SIG-M5 treated with dmso at 0.1 percent for 504 hours (cell line): ENCODE measurements around the gene MYH14.
"Not testable (repeated sequence)": the region's sequence is repeated elsewhere in the genome, so short reads cannot be mapped to it uniquely, and the experiment has no call there.

Source experiments
- DNase-seq: peaks from one replicate; lab custom pipeline; 2025; ENCODE audit not compliant: unreplicated experiment; lab: John Stamatoyannopoulos, UW

MYH14 gene

DNA sequence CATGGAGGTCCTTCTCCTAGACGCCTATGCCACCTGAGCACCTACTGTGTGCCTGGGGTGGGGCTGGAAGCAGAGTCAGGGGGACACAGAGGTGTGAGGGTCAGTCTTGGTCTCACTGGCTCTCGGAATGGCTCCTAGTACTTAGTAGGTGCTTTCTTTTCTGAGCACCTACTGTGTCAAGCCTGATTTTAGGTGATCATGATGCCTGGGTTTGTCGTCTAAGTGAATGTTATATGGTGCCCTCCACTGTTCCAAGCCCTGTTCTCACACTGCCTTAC is 20.0 kb downstream of the MYH14 start:
- DNase-seq, result no peak

DNA sequence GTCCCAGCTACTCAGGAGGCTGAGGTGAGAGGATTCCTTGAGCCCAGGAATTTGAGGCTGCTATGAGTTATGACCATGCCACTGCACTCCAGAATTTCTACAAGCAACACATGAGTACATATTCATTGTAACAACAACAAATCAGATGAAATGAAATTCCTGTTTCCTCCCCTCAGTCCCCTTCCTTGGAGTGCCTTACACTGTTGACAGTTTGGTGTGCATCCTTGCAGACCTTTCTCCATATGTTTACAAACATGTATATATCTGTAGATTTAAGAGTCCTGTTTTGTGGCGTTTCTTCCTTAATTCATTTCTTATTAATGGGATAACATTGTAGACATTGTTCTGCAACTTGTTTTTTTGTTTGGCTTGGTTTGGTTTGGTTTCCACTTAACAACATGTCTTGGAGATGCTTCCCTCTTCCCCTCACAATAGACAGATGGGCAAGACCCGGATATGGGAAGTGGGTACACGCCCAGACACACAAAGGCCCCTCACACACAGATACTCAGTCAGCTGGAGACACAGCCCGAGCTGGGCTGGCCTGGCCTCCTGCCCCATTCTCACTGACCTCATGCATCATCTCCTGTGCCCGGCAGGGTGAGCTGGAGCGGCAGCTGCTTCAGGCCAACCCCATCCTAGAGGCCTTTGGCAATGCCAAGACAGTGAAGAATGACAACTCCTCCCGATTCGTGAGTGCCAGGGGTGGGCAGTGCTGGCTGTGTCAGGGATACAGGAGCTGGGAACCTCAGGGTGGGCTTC is 21.7 kb downstream of the MYH14 start:
- no peak for DNase-seq

DNA sequence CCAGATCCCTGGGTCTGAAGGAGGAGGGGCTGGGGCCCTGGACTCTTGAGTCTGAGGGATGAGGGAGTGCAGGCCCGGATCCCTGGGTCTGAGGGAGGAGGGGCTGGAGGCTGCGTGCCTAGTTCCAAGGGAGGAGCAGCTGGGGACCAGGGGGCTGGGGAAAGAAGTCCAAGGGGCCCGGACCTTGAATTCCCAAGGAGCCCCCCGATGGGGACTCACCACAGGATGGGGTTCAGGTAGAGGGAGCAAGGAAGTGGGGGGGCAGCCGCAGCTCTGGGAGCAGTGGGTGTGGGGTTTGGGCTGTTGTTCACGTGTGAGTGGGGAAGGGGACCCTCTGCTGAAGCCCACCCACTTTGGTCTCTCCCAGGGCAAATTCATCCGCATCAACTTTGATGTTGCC is 23.1 kb downstream of the MYH14 start:
- DNase-seq, result no peak

DNA sequence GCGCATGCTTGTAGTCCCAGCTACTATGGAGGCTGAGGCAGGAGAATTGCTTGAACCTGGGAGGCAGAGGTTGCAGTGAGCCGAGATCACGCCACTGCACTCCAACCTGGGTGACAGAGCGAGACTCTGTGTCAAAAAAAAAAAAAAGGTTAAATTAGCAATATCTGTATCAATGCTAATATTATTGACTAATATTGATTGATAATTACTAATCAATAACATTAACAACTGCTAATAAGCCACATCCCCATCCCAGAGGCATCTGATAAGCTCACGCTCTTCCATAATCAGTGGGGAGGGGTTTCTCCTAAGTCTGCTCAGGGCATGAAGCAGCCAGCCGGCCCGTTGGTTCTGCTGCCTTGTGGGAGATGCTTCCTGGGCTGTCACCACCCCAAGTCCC is 24.7 kb downstream of the MYH14 start:
- DNase-seq, result not testable (repeated sequence)

DNA sequence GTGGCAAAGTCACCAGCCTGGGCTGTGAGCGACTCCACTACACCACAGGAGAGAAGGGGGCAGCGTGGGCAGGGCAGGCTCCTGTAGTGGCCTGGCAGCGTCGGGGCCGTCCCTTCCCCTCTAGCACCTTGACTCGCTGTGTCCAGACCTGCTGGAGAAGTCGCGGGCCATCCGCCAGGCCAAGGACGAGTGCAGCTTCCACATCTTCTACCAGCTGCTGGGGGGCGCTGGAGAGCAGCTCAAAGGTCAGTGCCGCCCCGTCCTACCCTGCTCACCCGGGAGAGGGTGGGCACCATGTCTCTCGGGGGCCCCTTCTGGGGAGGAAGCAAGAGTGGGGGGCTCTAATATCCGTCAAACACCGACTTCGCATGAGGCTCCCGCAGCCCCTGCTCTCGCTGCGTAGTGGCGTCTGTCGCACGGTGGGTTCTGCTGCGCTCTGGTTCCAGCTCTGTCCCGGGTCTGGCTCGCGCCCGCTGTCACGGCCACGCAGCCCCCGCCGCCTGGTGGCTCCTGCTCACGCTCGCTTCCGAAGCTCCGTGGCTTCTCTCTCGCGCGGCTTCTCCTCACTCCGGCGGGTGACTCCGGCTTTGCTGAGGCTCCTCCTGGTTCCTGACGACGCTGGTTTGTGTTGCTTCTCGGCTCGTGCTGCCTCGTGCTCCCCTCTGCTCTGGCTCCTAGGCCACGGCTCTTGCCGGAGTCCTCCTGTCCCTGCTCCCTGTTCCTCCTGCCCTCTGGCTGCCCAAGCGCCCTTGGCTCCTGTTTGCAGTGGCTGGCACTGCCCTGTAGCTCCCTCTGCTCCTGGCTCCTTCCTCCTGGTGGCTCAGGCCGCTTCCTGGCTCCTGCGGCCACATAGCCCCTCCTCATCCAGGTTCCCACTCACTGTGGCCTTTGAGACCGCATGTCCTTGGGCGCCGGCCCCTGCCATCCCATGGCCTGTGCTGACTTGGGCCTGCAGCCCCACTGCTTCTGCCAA is 27.2 kb downstream of the MYH14 start:
- DNase-seq, result no peak

DNA sequence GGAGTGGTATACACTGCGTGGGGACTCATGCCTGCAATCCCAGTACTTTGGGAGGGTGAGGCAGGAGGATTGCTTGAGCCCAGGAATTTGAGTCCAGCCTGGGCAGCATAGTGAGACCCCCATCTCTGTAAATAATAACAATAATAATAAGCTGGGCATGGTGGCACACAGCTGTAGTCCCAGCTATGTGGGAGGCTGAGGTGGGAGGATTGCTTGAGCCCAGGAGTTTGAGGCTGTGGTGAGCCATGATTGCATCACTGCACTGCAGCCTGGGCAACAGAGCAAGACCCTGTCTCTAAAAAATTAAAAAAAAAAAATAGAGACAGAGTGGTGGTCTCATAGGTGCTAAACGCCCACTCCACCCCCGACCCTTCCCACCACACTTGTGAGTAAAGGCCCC is 28.0 kb downstream of the MYH14 start:
- DNase-seq, result not testable (repeated sequence)

DNA sequence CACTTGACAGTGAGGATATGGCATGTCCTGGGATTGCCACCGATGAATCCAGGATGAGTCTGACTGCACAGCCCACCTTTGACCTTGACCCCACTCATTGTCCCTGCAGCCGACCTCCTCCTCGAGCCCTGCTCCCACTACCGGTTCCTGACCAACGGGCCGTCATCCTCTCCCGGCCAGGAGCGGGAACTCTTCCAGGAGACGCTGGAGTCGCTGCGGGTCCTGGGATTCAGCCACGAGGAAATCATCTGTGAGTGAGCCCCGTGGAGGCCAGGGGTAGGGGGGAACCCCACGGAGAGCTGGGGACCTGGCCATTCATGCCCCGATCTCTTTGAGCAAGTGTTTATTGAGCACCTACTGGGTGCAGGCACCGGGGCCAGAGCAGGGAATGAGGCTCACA is 28.4 kb downstream of the MYH14 start:
- no peak for DNase-seq

DNA sequence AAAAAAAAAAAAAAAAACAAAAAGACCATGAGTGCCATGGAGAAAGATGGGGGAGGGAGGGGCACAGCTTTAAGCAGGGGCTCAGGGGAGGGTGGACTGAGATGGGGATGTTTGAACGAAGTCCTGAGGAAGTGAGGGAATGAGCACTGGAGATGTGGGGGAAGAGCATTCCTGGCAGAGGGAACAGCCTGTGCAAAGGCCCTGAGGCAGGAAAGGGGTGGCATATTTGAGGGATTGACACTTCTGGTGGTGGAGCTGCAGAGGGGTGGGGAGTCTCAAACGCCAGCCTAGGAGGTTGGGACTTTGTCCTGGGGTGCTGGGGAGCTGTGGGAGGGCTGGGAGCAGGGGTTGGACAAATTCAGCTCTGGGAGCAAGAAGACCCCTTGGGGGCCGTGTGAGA is 29.2 kb downstream of the MYH14 start:
- DNase-seq, result no peak

DNA sequence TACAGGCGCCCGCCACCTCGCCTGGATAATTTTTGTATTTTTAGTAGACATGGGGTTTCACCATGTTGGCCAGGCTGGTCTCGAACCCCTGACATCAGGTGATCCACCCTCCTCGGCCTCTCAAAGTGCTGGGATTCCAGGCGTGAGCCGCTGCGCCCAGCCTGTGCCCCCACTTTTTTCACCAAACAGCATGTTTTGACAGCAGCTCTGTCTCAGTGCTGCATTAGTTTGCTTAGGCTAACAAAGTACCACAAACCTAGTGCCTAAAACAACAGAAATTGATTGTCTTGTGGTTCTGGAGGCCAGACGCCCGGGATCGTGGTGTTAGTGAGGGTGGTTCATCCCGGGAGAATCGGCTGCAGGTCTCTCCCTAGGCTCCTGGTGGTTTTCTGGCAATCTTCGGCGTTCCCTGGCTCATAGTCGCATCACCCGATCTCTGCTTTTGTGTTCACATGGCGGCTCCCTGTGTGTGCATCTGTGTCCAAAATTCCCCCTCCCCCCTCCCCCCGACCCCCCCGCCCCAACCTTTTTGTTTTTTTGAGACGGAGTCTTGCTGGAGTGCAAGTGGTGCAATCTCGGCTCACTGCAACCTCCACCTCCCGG is 30.0 kb downstream of the MYH14 start:
- DNase-seq, result no peak

DNA sequence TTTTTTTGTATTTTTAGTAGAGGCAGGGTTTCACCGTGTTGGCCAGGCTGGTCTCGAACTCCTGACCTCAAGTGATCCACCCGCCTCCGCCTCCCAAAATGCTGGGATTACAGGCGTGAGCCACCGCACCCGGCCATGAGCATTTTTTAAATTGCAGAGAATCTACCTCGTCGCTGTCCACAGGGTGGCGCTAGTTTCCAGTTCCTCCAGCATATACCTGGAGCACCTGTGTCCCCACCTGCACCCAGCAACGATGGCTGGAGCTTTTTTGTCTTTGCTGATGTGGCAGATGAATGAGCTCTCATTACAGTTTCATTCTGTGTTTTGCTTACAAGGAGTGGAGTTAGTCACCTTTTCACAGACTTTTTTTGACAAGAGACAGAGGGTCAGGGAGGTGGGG is 34.1 kb downstream of the MYH14 start:
- DNase-seq, result not testable (repeated sequence)

DNA sequence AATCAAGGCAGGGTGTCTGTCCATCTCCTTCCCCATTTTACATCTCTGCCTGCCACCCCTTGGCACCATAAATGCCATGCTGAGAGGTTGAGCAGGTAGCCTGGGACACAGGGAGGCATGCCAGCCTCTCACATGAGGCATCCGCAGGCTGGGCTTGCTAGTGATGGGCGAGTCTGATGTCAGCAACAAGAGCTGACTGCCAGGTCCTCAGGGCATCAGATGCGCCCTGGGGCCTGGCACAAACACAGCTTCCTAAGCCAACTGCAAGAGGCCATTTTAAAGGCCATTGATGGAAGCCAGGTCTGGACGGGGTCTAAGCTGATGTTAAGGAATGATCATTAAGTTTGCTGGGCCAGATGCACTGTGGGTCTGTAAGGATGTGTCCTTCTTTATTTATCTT is 34.6 kb downstream of the MYH14 start:
- no peak for DNase-seq

DNA sequence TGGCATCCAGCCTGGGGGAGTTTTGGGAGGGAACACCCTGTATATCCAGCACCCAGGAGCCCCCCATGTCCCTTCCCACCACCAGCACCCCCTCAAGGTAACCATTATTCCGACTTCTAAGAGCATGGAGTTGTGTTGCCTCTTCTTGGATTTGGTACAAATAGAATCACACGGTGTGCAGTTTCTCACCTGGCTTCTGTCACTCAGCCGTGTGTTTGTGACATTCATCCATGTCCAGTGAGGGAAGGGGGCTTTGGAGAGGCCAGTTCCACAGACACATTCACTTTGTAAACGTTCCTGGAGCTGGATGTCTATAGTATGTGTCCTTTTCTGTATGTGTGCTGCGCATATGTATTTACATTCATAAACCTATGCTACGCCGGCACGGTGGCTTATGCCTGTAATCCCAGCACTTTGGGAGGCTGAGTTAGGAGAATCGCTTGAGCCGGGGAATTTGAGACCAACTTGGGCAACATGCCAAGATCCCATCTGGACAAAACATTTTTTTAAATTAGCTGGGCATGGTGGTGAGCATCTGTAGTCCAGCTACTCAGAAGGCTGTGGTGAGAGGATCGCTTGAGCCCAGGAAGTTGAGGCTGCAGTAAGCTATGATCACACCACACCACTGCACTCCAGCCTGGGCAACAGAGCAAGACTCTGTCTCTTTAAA is 36.6 kb downstream of the MYH14 start:
- DNase-seq, result no peak

DNA sequence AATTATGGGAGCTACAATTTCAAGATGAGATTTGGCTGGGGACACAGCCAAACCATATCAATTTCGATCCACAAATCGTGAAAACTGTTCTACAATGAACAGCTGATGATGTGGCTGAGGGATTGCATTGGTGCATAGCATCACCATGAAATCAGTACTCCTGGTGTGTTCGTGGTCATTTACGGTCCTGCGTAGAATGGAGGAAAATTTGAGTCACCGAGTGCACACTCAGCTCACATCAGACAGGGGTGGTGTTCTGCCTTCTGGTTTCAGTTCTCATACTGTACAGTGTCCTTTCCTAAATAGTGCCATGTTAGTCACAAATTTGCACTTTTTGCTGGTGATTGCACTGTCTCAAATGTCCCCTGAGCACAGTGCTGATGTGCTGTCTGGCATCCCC is 39.2 kb downstream of the MYH14 start:
- no peak for DNase-seq

DNA sequence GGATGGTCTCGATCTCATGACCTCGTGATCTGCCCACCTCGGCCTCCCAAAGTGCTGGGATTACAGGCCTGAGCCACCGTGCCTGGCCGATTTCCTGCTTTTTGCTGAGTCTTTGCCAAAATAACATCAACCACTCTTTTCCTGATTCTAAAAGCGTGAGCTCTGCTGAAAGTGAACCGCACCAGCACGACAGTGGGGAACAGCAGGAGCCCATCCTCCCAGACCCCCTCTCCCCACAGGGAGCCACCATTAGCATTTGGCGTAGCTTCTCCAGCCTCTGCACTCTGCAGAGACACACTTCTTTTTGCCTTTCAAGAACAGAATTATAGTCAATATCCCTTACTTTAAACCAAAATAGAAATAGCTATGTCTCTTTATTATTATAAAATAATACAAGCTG is 41.3 kb downstream of the MYH14 start:
- DNase-seq, result no peak

DNA sequence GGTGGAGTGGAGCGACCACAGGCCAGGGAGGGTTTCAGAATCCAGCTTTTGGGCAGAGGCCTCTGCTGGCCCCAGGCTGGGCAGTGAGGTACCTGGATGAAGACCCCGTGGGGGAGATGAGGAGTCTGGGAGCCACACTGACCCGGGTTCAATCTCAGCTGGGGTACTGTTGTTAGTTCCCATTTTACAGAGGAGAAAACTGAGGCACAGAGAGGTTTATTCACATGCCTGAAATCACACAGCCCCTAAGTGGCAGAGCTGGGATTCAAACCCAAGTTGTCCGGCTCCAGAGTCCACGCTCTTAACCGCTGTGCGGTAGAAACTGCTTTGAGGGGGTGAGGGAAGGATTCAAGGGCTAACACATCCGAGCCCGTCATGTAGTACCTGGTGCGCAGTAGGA is 45.0 kb downstream of the MYH14 start:
- DNase-seq, result no peak

DNA sequence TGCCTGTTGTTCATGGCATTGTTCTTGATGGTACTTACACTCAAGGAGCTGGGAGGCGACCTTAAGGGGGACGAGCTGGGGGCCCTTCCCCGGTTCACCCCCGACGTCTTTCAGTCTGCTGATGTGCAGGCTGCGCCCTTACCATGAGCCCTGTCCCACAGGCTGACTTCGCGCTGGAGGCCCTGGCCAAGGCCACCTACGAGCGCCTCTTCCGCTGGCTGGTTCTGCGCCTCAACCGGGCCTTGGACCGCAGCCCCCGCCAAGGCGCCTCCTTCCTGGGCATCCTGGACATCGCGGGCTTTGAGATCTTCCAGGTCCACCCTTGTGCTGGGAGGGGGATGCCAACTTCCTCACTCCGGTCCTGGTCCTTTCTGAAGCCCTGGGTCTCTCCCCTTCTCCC is 45.4 kb downstream of the MYH14 start:
- no peak for DNase-seq

DNA sequence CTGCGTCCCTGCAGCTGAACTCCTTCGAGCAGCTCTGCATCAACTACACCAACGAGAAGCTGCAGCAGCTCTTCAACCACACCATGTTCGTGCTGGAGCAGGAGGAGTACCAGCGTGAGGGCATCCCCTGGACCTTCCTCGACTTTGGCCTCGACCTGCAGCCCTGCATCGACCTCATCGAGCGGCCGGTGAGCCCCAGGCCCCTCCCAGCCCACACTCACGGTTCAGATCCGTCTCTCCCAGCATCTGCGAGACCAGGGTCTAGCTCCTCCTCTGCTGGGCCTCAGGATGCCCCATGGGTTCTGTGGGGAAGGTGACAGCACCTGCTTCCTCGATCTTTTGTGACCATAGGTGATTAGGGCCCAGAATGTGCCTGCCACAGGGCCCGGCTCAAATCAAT is 46.2 kb downstream of the MYH14 start:
- no peak for DNase-seq

DNA sequence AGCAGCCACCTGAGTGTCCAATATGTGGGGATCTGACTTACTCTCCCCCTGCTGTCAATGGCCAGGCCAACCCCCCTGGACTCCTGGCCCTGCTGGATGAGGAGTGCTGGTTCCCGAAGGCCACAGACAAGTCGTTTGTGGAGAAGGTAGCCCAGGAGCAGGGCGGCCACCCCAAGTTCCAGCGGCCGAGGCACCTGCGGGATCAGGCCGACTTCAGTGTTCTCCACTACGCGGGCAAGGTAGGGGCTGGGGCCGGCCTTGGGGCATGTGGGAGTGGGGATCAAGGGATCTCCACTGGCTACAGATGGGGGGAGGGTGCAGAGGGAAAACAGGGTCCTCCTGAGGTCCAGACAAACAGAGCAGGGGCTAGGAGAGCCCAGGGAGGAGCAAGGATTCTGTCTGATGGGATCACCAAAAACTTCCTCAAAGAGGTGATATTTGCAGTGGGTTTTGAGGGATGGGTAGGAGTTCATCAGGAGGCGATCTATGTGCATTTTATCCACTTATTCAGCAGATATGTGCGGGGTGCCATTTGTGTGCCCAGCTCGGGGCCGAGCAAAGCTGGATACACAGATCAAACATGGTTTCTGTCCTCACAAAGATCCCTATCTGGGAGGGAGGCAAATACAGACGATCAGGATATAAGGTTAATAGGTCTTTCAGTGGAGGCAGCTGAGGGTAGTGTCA is 47.2 kb downstream of the MYH14 start:
- DNase-seq, result no peak

DNA sequence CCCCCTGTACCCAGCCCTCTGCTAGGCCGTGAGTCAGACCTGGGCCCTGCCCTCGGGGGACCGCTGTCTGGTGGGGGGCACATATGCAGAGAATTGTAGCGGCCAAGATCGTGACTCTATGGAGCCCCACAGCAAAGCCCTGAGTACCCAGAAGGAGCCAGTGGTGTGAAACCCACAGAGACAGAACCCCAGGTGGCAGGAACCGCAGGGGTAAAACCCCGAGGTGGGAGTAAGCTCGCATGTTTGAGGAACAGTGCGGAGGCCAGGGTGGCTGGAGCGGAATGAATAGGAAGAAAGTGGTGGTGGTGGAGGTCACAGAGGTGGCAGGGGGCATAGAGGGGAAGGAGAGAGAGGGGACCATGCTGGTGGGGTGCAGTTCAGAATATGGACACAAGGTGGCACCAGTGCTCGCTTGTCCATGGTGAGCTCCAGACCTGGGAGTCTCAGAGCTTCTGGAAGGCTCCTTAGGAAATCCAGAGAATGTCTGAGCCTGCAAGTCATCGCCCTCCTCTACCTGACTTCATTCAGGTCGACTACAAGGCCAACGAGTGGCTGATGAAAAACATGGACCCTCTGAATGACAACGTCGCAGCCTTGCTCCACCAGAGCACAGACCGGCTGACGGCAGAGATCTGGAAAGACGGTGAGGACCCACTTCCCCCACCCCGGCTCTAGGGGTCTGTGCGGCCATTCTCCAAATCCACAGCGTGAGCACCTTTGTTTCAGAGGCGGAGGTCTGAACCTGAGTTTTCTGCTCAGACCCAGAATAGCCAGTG is 48.9 kb downstream of the MYH14 start:
- no peak for DNase-seq

DNA sequence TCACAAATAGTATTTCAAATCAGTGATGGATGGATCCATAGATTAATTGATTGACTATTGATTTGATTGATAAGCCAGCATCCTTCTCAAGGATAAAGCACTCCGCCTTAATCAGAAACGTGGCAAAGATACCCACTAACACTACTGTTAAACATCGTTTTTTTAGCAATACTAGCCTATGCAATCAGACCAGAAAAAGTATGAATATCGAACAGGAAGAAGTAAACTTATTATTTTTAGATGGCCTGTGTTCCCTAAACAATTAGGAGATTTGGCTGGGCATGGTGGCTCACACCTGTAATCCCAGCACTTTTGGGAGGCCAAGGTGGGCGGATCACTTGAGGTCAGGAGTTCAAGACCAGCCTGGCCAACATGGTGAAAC is 49.5 kb downstream of the MYH14 start:
- DNase-seq, result no peak
